Endothelial cell of umbilical vein (primary cell): ENCODE measurements around the gene NXN. TPM values are rescaled to one million over a fixed set of nuclear protein-coding genes. Genes with fewer than 3 reads are reported as not detected.

Source experiments
- BruUV-seq: library from RNA; stranded (reverse); fragments of 400-500 nt; replicated peaks from 2 replicates; lab custom pipeline; 2021; lab: Mats Ljungman, UMichigan
- CTCF ChIA-PET: fragments of 300-600, 350-600 bp; sonication (Branson Sonifier 250); formaldehyde crosslinking; loops from one replicate; lab custom pipeline; 2021; ENCODE audit warnings: antibody characterized with exemption, inconsistent platforms; lab: Charles Lee
- POLR2A ChIA-PET: fragments of 300-600, 350-600 bp; sonication (Branson Sonifier 250); formaldehyde crosslinking; loops from one replicate; lab custom pipeline; 2021; ENCODE audit warnings: antibody characterized with exemption, inconsistent platforms; lab: Charles Lee
- DNase-seq: peaks from one replicate; pipeline ENCODE4 v3.0.0-alpha.2; 2011; ENCODE audit warnings: low read depth, low spot score
- FAIRE-seq: peaks from 2 replicates; lab custom pipeline; 2011; peaks lifted over from hg19 to GRCh38; lab: Jason Lieb, UNC
- H2AFZ ChIP-seq: 2 replicates; pipeline ENCODE4 v1.6.0; 2012; ENCODE audit warnings: low read depth, low read length, control low read depth, inconsistent platforms
- H3K27ac ChIP-seq: 2 replicates; pipeline ENCODE4 v1.5.1; 2011; ENCODE audit warnings: low read depth, mild to moderate bottlenecking, control low read depth, low read length, moderate library complexity; ENCODE audit not compliant: insufficient read depth
- H3K27me3 ChIP-seq, 2 experiments: 2 replicates each; pipeline versions ENCODE4 v1.6.0 to v1.6.1; 2011; ENCODE audit warnings: low read length in 2 of 2, mixed read lengths in 1 of 2; ENCODE audit not compliant: control insufficient read depth in 2 of 2, insufficient read depth in 2 of 2
- H3K36me3 ChIP-seq, 2 experiments: 2 replicates in 1 of 2; 3 replicates in 1 of 2; pipeline ENCODE4 v1.5.1; 2011; ENCODE audit warnings: low read length in 2 of 2, mild to moderate bottlenecking in 1 of 2, moderate library complexity in 1 of 2; ENCODE audit not compliant: control insufficient read depth in 2 of 2, insufficient read depth in 2 of 2; ENCODE audit errors: extremely low read depth in 1 of 2
- H3K4me1 ChIP-seq: 3 replicates; pipeline ENCODE4 v1.5.1; 2011; ENCODE audit warnings: mild to moderate bottlenecking, low read length; ENCODE audit not compliant: control insufficient read depth, insufficient read depth; ENCODE audit errors: extremely low read depth
- H3K4me2 ChIP-seq: 2 replicates; pipeline ENCODE4 v1.6.1; 2011; ENCODE audit warnings: low read length, control low read depth, mixed read lengths; ENCODE audit not compliant: insufficient read depth
- H3K4me3 ChIP-seq, 3 experiments: fragments of 200-600 bp in 1 of 3; sonication (generic), shearing (Covaris generic) in 1 of 3; replicated peaks in 1 of 3; 2 replicates each; pipeline ENCODE4 v1.5.1; 2011 to 2016; ENCODE audit warnings: control low read depth in 3 of 3, low read length in 3 of 3, mild to moderate bottlenecking in 2 of 3, inconsistent platforms in 1 of 3, low read depth in 1 of 3, moderate library complexity in 1 of 3; ENCODE audit not compliant: insufficient read depth in 1 of 3
- H3K79me2 ChIP-seq: 2 replicates; pipeline ENCODE4 v1.6.0; 2012; ENCODE audit warnings: low read length, inconsistent platforms; ENCODE audit not compliant: control insufficient read depth, insufficient read depth
- H3K9ac ChIP-seq: replicated peaks from 2 replicates; pipeline ENCODE3; 2011; ENCODE audit warnings: low read length, control low read depth; ENCODE audit not compliant: insufficient read depth; ENCODE audit errors: extremely low read depth
- H3K9me1 ChIP-seq: replicated peaks from 3 replicates; pipeline ENCODE4 v1.6.0; 2011; ENCODE audit warnings: mild to moderate bottlenecking, low read length; ENCODE audit not compliant: control insufficient read depth, insufficient read depth; ENCODE audit errors: extremely low read depth
- H3K9me3 ChIP-seq: replicated peaks from 2 replicates; pipeline ENCODE4 v1.5.1; 2012; ENCODE audit warnings: low read length, inconsistent platforms; ENCODE audit not compliant: control insufficient read depth, insufficient read depth
- H4K20me1 ChIP-seq: replicated peaks from 2 replicates; pipeline ENCODE3; 2011; ENCODE audit warnings: mild to moderate bottlenecking, low read length; ENCODE audit not compliant: control insufficient read depth, insufficient read depth; ENCODE audit errors: extremely low read depth
- CTCF ChIP-seq, 2 donors: IDR thresholded peaks; 1 replicate in 1 of 2; 2 replicates in 1 of 2; pipeline ENCODE4 v1.5.1; 2011; ENCODE audit warnings: low read length in 2 of 2, mild to moderate bottlenecking in 2 of 2, moderate library complexity in 2 of 2, control low read depth in 1 of 2, inconsistent platforms in 1 of 2, low read depth in 1 of 2; ENCODE audit not compliant: insufficient read depth in 1 of 2; ENCODE audit errors: extremely low read depth in 1 of 2
- EZH2 ChIP-seq: IDR thresholded peaks from 2 replicates; pipeline ENCODE4 v1.6.1; 2012; ENCODE audit warnings: borderline replicate concordance, low read depth, mild to moderate bottlenecking, moderate library complexity, low read length, inconsistent platforms; ENCODE audit not compliant: severe bottlenecking
- FOS ChIP-seq: IDR thresholded peaks from 2 replicates; pipeline ENCODE4 v1.6.1; 2011; ENCODE audit warnings: mild to moderate bottlenecking, low read length, moderate library complexity, borderline replicate concordance; ENCODE audit not compliant: insufficient read depth
- GATA2 ChIP-seq: IDR thresholded peaks from 2 replicates; pipeline ENCODE4 v1.7.0; 2011; ENCODE audit warnings: low read depth, mild to moderate bottlenecking, moderate library complexity, mixed read lengths, low read length; ENCODE audit not compliant: insufficient read length, insufficient read depth
- JUN ChIP-seq: IDR thresholded peaks from 2 replicates; pipeline ENCODE4 v1.6.1; 2011; ENCODE audit warnings: borderline replicate concordance, low read depth; ENCODE audit not compliant: insufficient read length, insufficient read depth
- MAX ChIP-seq: IDR thresholded peaks from 2 replicates; pipeline ENCODE4 v1.6.1; 2011; ENCODE audit not compliant: insufficient read depth, insufficient read length
- MYC ChIP-seq: IDR thresholded peaks from one replicate; pipeline ENCODE4 v1.6.1; 2011; ENCODE audit warnings: mild to moderate bottlenecking, low read depth, low read length
- POLR2A ChIP-seq: IDR thresholded peaks from 2 replicates; pipeline ENCODE4 v1.6.1; 2012; ENCODE audit warnings: low read depth, mild to moderate bottlenecking, control low read depth, low read length
- POLR2AphosphoS5 ChIP-seq: IDR thresholded peaks from 2 replicates; pipeline ENCODE4 v1.6.1; 2012; ENCODE audit warnings: low read depth, mild to moderate bottlenecking, control low read depth, low read length, moderate library complexity; ENCODE audit not compliant: insufficient read depth
- dilution Hi-C: fragments of 300-500 bp; cut with MboI; formaldehyde crosslinking; loops from one replicate; pipeline ENCODE4 v1.15.0; 2019; ENCODE audit warnings: low sequenced_read_pairs; ENCODE audit not compliant: extremely low pct_ligation_motif_present
- intact Hi-C: fragments of 100-400 bp; cut with micrococcal nuclease; formaldehyde crosslinking; loops from one replicate; pipeline ENCODE4 v1.10.0; 2022
- polyA plus RNA-seq, 4 experiments: library from polyadenylated mRNA; depleted of rRNA in 3 of 4; stranded (reverse) in 3 of 4; unstranded in 1 of 4; fragments of >200 nt; gene quantifications; 2 replicates each; pipeline versions ENCODE4 v1.2.1 to v1.2.3, GENCODE V29; 2011 to 2012; ENCODE audit warnings: missing spikeins in 1 of 4
- total RNA-seq: library from RNA; stranded (reverse); gene quantifications from 2 replicates; pipeline ENCODE4 v1.2.3, GENCODE V29; 2021

Gene NXN
- total and polyA plus RNA-seq, 2 donors (not counting 3 experiments of a cell fraction or from before 2014, with no cell fraction given): 69.5 to 77.3 TPM

- Histone ChIP-seq H4K20me1 (no peaks in the 10 kb centered on the region), H3K27ac (no peak overlapping the region), H3K36me3 (no peaks in the 10 kb centered on the region), H3K9me1 (no peaks in the 10 kb centered on the region), H3K4me1 (no peaks in the 10 kb centered on the region), H3K9ac (no peak overlapping the region), H2AFZ (no peak overlapping the region), H3K79me2 (no peaks in the 10 kb centered on the region), H3K9me3 (no peaks in the 10 kb centered on the region), H3K4me2 (no peak overlapping the region), H3K27me3 (no peaks in the 10 kb centered on the region), H3K4me3 (no peak overlapping the region)
- intact Hi-C loops (no loop called here), dilution Hi-C loops (no loop called here)
- TF ChIP-seq EZH2 (no peak), GATA2 (no peak), MAX (no peak), POLR2AphosphoS5 (no peak), CTCF (IDR thresholded peaks at IDR 0.05; ENCODE audit: extremely low read depth in 1 of 2, insufficient read depth in 1 of 2, low read depth in 1 of 2, low read length in 2 of 2) (no peak), JUN (no peak), FOS (no peak), POLR2A (no peak), MYC (no peak)
- DNase-seq: no peak
- ChIA-PET CTCF (interaction anchor here (0.6 to 2.1 kb wide), 4 partner anchors 11 to 467 kb away, joined by 3 to 7 read pairs (median 3); no protein-coding TSS in a partner anchor), POLR2A (no interaction called here)
- no TSS peak for BruUV-seq
- no peak for FAIRE-seq
Measured at GRCh38 chr17:872855-873254, 106.7 kb downstream of the NXN start.
